ENCODE data around the gene STIMATE. TPM values are rescaled to one million over a fixed set of nuclear protein-coding genes. Genes with fewer than 3 reads are reported as not detected.

Gene STIMATE
- total and polyA plus RNA-seq, 7 experiments from 2014 or later: 3.0 to 44.9 (median 33.6) TPM

DNA sequence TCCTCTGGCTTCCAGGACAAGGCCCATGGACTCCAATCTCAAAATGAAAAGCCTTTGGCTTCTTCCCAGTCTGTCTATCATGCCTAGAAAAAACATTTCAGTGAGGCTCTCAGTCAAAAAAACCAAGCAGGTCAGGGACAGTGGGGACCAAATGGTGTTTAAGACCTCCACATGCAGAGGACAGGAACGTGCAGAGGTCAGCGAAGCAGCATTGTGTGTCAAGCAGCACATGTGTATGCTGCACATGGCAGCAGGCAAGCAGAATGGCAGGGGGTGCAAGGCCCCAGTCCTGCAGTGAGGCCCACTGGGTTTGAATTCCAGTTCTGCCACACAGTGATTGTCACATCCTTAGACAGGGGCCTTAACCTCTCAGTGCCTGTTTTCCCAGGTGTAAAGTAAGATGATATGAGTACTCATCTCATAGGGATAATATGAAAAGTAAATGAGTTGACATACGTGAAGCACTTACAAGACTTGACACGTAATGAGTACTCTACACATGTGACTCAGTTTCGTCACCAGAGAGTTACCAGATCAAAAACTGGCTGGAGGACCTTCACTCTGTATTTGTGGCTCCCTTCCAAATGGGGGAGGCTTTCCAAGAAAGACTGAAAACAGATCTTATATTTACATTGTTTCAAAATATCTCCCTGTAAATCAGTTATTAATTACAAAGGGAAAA is 11.2 kb downstream of the STIMATE start:
- Mint-ChIP-seq H3K9me3 (peaks cover 0 to 9% (median 0%) of the 10 kb centered on the region in 11 donors), H3K4me3 (no peak overlapping the region), H3K36me3 (peaks cover 16 to 27% (median 25%) of the 10 kb centered on the region in 5 donors), H3K4me1 (peaks cover 0 to 22% (median 13%) of the 10 kb centered on the region in 7 donors), H3K27ac (no peak overlapping the region), H3K27me3 (no peaks in the 10 kb centered on the region)
- H3K9me3 ChIP-seq (ENCODE audit: control insufficient read depth in 2 of 3, low read length in 3 of 3): no peaks in the 10 kb centered on the region
- peaks cover 0 to 1% of the 10 kb centered on the region in 2 donors for H3K4me1 ChIP-seq (ENCODE audit: control insufficient read depth in 2 of 2, insufficient read depth in 2 of 2, low read length in 2 of 2)
- intact Hi-C loops (cut with micrococcal nuclease): no loop called here
- H3K27me3 ChIP-seq (ENCODE audit: control insufficient read depth in 2 of 2, insufficient read depth in 2 of 2, low read length in 2 of 2): no peaks in the 10 kb centered on the region
- no peak for ATAC-seq
- CTCF ChIA-PET: no interaction called here
- H3K27ac ChIP-seq (ENCODE audit: low read depth, low read length): no peak overlapping the region
- no peak for DNase-seq
- no peak overlapping the region for H3K4me3 ChIP-seq (ENCODE audit: low read length)
- peaks cover 0 to 7% (median 0%) of the 10 kb centered on the region in 3 experiments for H3K36me3 ChIP-seq (ENCODE audit: control insufficient read depth in 2 of 3, insufficient read depth in 3 of 3, low read length in 3 of 3)
- POLR2A ChIA-PET: interaction anchor here (0.9 kb wide), 1 partner anchor 344 kb away, joined by 4 read pairs; no protein-coding TSS in a partner anchor

- Mint-ChIP-seq H3K27ac (no peak overlapping the region), H3K9me3 (peaks cover 0 to 9% (median 0%) of the 10 kb centered on the region in 11 donors), H3K4me1 (peaks cover 0 to 16% (median 7%) of the 10 kb centered on the region in 7 donors), H3K27me3 (no peaks in the 10 kb centered on the region), H3K36me3 (peaks cover 16 to 35% (median 25%) of the 10 kb centered on the region in 5 donors), H3K4me3 (no peak overlapping the region)
- CTCF ChIA-PET: interaction anchor here (0.6 kb wide), 1 partner anchor 11 kb away, joined by 4 read pairs; no protein-coding TSS in a partner anchor
- intact Hi-C loops (cut with micrococcal nuclease): no loop called here
- Histone ChIP-seq H3K9me3 (ENCODE audit: control insufficient read depth in 2 of 3, low read length in 3 of 3) (no peaks in the 10 kb centered on the region), H3K4me1 (ENCODE audit: control insufficient read depth in 2 of 2, insufficient read depth in 2 of 2, low read length in 2 of 2) (no peaks in the 10 kb centered on the region), H3K27ac (ENCODE audit: low read depth, low read length) (no peak overlapping the region), H3K27me3 (ENCODE audit: control insufficient read depth in 2 of 2, insufficient read depth in 2 of 2, low read length in 2 of 2) (no peaks in the 10 kb centered on the region), H3K36me3 (ENCODE audit: control insufficient read depth in 2 of 3, insufficient read depth in 3 of 3, low read length in 3 of 3) (peaks cover 0 to 7% (median 0%) of the 10 kb centered on the region in 3 experiments), H3K4me3 (ENCODE audit: low read length) (no peak overlapping the region)
- no peak for DNase-seq
- no peak for ATAC-seq
- POLR2A ChIA-PET: no interaction called here
Observed at GRCh38 chr3:52882377-52882776, 15.0 kb downstream of the STIMATE start.

- Mint-ChIP-seq H3K36me3 (peaks cover 16 to 35% (median 24%) of the 10 kb centered on the region in 5 donors), H3K27me3 (no peaks in the 10 kb centered on the region), H3K4me3 (no peak overlapping the region), H3K9me3 (peaks cover 0 to 9% (median 0%) of the 10 kb centered on the region in 11 donors), H3K27ac (peak overlapping the region in 2 of 9 donors; percentile 24 to 38), H3K4me1 (peaks cover 0 to 21% (median 8%) of the 10 kb centered on the region in 7 donors)
- intact Hi-C loops (cut with micrococcal nuclease): no loop called here
- no peaks in the 10 kb centered on the region for H3K9me3 ChIP-seq (ENCODE audit: control insufficient read depth in 2 of 3, low read length in 3 of 3)
- no peak overlapping the region for H3K27ac ChIP-seq (ENCODE audit: low read depth, low read length)
- DNase-seq (no peak), ATAC-seq (no peak)
- ChIA-PET CTCF (interaction anchor here (0.6 kb wide), 1 partner anchor 11 kb away, joined by 4 read pairs; no protein-coding TSS in a partner anchor), POLR2A (interaction anchor here (0.6 kb wide), 1 partner anchor 164 kb away, joined by 5 read pairs; no protein-coding TSS in a partner anchor)
- H3K27me3 ChIP-seq (ENCODE audit: control insufficient read depth in 2 of 2, insufficient read depth in 2 of 2, low read length in 2 of 2): no peaks in the 10 kb centered on the region
- H3K4me1 ChIP-seq (ENCODE audit: control insufficient read depth in 2 of 2, insufficient read depth in 2 of 2, low read length in 2 of 2): no peaks in the 10 kb centered on the region
- peaks cover 0 to 7% (median 0%) of the 10 kb centered on the region in 3 experiments for H3K36me3 ChIP-seq (ENCODE audit: control insufficient read depth in 2 of 3, insufficient read depth in 3 of 3, low read length in 3 of 3)
- no peak overlapping the region for H3K4me3 ChIP-seq (ENCODE audit: low read length)
Observed at GRCh38 chr3:52881871-52882270, 15.5 kb downstream of the STIMATE start.

GRCh38 chr3:52880474-52880873 is 16.9 kb downstream of the STIMATE start:
- ATAC-seq: no peak
- Mint-ChIP-seq H3K36me3 (peaks cover 10 to 26% (median 15%) of the 10 kb centered on the region in 5 donors), H3K27me3 (no peaks in the 10 kb centered on the region), H3K4me1 (peaks cover 6 to 27% (median 16%) of the 10 kb centered on the region in 7 donors), H3K4me3 (peak overlapping the region in 1 of 10 donors; percentile 20), H3K9me3 (peaks cover 0 to 9% (median 0%) of the 10 kb centered on the region in 11 donors), H3K27ac (peak overlapping the region in 1 of 9 donors; percentile 54)
- Histone ChIP-seq H3K9me3 (ENCODE audit: control insufficient read depth in 2 of 3, low read length in 3 of 3) (no peaks in the 10 kb centered on the region), H3K4me1 (ENCODE audit: control insufficient read depth in 2 of 2, insufficient read depth in 2 of 2, low read length in 2 of 2) (no peaks in the 10 kb centered on the region), H3K27me3 (ENCODE audit: control insufficient read depth in 2 of 2, insufficient read depth in 2 of 2, low read length in 2 of 2) (no peaks in the 10 kb centered on the region), H3K4me3 (ENCODE audit: low read length) (no peak overlapping the region), H3K36me3 (ENCODE audit: control insufficient read depth in 2 of 3, insufficient read depth in 3 of 3, low read length in 3 of 3) (peaks cover 0 to 2% (median 0%) of the 10 kb centered on the region in 3 experiments), H3K27ac (ENCODE audit: low read depth, low read length) (no peak overlapping the region)
- ChIA-PET POLR2A (interaction anchor here (0.5 to 0.6 kb wide), 2 partner anchors 100 to 639 kb away, joined by 3 read pairs; no protein-coding TSS in a partner anchor), CTCF (interaction anchor here (0.6 kb wide), 1 partner anchor 35 kb away, joined by 3 read pairs; no protein-coding TSS in a partner anchor)
- no peak for DNase-seq
- intact Hi-C loops (cut with micrococcal nuclease): no loop called here

DNA sequence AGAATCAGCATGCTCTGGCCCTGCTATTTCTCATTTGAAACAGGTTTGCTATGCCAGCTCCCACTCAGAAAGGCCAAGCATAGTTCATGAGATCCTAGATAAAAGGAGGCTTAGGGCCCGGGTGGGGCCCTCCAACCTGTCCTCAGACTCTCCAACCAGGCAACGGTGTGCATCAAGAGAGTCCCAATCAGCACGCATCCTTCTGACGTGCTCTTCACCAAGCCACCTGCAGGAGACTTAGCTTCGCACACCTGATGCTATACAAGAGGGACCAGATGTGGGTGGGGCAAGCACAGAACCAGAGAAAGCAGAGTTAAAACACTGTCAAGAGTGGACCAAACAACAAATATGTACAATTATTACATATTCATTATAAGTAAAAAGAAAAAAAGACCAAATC is 17.3 kb downstream of the STIMATE start:
- Mint-ChIP-seq H3K36me3 (peaks cover 6 to 22% (median 11%) of the 10 kb centered on the region in 5 donors), H3K27ac (no peak overlapping the region), H3K4me3 (no peak overlapping the region), H3K4me1 (peaks cover 10 to 32% (median 20%) of the 10 kb centered on the region in 7 donors), H3K27me3 (no peaks in the 10 kb centered on the region), H3K9me3 (peaks cover 0 to 6% (median 0%) of the 10 kb centered on the region in 11 donors)
- Histone ChIP-seq H3K4me1 (ENCODE audit: control insufficient read depth in 2 of 2, insufficient read depth in 2 of 2, low read length in 2 of 2) (no peaks in the 10 kb centered on the region), H3K9me3 (ENCODE audit: control insufficient read depth in 2 of 3, low read length in 3 of 3) (no peaks in the 10 kb centered on the region), H3K27ac (ENCODE audit: low read depth, low read length) (no peak overlapping the region), H3K27me3 (ENCODE audit: control insufficient read depth in 2 of 2, insufficient read depth in 2 of 2, low read length in 2 of 2) (no peaks in the 10 kb centered on the region), H3K36me3 (ENCODE audit: control insufficient read depth in 2 of 3, insufficient read depth in 3 of 3, low read length in 3 of 3) (no peaks in the 10 kb centered on the region), H3K4me3 (ENCODE audit: low read length) (no peak overlapping the region)
- intact Hi-C loops (cut with micrococcal nuclease): no loop called here
- no peak for ATAC-seq
- no peak for DNase-seq
- ChIA-PET POLR2A (no interaction called here), CTCF (no interaction called here)

DNA sequence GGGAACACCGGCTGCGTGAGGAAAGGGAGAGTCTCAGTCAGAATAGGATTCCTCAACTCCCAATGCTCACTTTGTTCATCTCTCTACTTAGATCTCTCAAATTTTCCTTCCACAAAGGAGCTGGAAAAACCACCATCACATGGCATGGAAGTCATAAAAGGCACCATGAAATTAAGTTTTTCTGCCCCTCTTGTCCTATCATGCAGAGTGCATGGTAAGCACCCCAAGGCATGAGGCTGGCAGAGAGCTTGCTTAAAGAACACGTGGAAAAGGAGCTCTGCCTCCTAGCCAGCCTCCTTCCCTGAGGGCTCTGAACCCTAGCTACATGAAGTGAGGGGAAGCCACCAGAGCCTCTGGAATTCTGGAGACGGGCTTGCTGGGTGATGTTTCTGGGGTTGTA is 17.8 kb downstream of the STIMATE start:
- intact Hi-C loops (cut with micrococcal nuclease): no loop called here
- Mint-ChIP-seq H3K4me3 (no peak overlapping the region), H3K27ac (no peak overlapping the region), H3K9me3 (peaks cover 0 to under 1% (median 0%) of the 10 kb centered on the region in 11 donors), H3K27me3 (no peaks in the 10 kb centered on the region), H3K4me1 (peaks cover 14 to 36% (median 23%) of the 10 kb centered on the region in 7 donors), H3K36me3 (peaks cover 2 to 17% (median 7%) of the 10 kb centered on the region in 5 donors)
- no peaks in the 10 kb centered on the region for H3K9me3 ChIP-seq (ENCODE audit: control insufficient read depth in 2 of 3, low read length in 3 of 3)
- peaks cover 0 to 3% of the 10 kb centered on the region in 2 donors for H3K4me1 ChIP-seq (ENCODE audit: control insufficient read depth in 2 of 2, insufficient read depth in 2 of 2, low read length in 2 of 2)
- CTCF ChIA-PET: interaction anchor here (0.9 kb wide), 1 partner anchor 14 kb away, joined by 3 read pairs; no protein-coding TSS in a partner anchor
- no peaks in the 10 kb centered on the region for H3K27me3 ChIP-seq (ENCODE audit: control insufficient read depth in 2 of 2, insufficient read depth in 2 of 2, low read length in 2 of 2)
- no peak overlapping the region for H3K4me3 ChIP-seq (ENCODE audit: low read length)
- POLR2A ChIA-PET: no interaction called here
- ATAC-seq (no peak), DNase-seq (no peak)
- H3K27ac ChIP-seq (ENCODE audit: low read depth, low read length): no peak overlapping the region
- H3K36me3 ChIP-seq (ENCODE audit: control insufficient read depth in 2 of 3, insufficient read depth in 3 of 3, low read length in 3 of 3): no peaks in the 10 kb centered on the region
